IPS-NIHi7 (cell line): Measurements from ENCODE around the gene IGFBP4.

Experiments
- DNase-seq: peaks from one replicate; pipeline ENCODE4 v3.0.0; 2012; ENCODE audit warnings: mixed read lengths; ENCODE audit errors: extremely low spot score

IGFBP4 gene

GRCh38 chr17:40432864-40433528 lies 10.3 kb upstream of the IGFBP4 start:
- DNase-seq = no peak

- DNase-seq = peak; percentile 71
Observed at GRCh38 chr17:40433551-40434415, 9.5 kb upstream of the IGFBP4 start.

- DNase-seq = no peak
Observed at GRCh38 chr17:40436636-40437035, 6.6 kb upstream of the IGFBP4 start.

- DNase-seq = no peak
Observed at GRCh38 chr17:40437095-40437732, 6.0 kb upstream of the IGFBP4 start.

GRCh38 chr17:40440166-40440565 lies 3.1 kb upstream of the IGFBP4 start:
- no peak for DNase-seq

GRCh38 chr17:40442392-40443195 lies 656 bp upstream of the IGFBP4 start:
- peak; percentile 39 for DNase-seq

- no peak for DNase-seq
Observed at GRCh38 chr17:40443988-40444899, 994 bp downstream of the IGFBP4 start.

- no peak for DNase-seq
Observed at GRCh38 chr17:40445751-40446468, 2.7 kb downstream of the IGFBP4 start.

- no peak for DNase-seq
Observed at GRCh38 chr17:40447148-40447644, 3.9 kb downstream of the IGFBP4 start.

GRCh38 chr17:40447806-40448205 lies 4.6 kb downstream of the IGFBP4 start:
- DNase-seq = no peak

- DNase-seq = no peak
Observed at GRCh38 chr17:40448213-40448638, 5.0 kb downstream of the IGFBP4 start.

- DNase-seq = no peak
Observed at GRCh38 chr17:40448639-40449261, 5.5 kb downstream of the IGFBP4 start.

- DNase-seq = peak; percentile 65
Observed at GRCh38 chr17:40450175-40450574, 6.9 kb downstream of the IGFBP4 start.

GRCh38 chr17:40451420-40451819 lies 8.2 kb downstream of the IGFBP4 start:
- DNase-seq = no peak

- no peak for DNase-seq
Observed at GRCh38 chr17:40452216-40452787, 9.1 kb downstream of the IGFBP4 start.

GRCh38 chr17:40452921-40453378 lies 9.7 kb downstream of the IGFBP4 start:
- DNase-seq = no peak

GRCh38 chr17:40453881-40454612 lies 10.8 kb downstream of the IGFBP4 start:
- DNase-seq = no peak

- no peak for DNase-seq
Observed at GRCh38 chr17:40454613-40454995, 11.4 kb downstream of the IGFBP4 start.
